Activated T-helper 2 cell treated with anti-CD3 and anti-CD28 coated beads, Interferon-gamma antibody, Interleukin-2, Interleukin-4, amounts not matched to agents 10 μg/mL and 5 μg/mL and 100 μg/mL, durations not matched to agents 14 hours and 24 hours and 36 hours (primary cell): ENCODE measurements around the gene PHF23. TPM values are rescaled to one million over a fixed set of nuclear protein-coding genes. Genes with fewer than 3 reads are reported as not detected.

Experiments used
- DNase-seq: peaks from one replicate; pipeline ENCODE4 v3.0.0; 2021; ENCODE audit warnings: low spot score
- H3K27ac Mint-ChIP-seq: one replicate; pipeline ENCODE4 v1.8.0; 2021; ENCODE audit warnings: mixed read lengths
- H3K27me3 Mint-ChIP-seq: one replicate; pipeline ENCODE4 v1.8.0; 2021; ENCODE audit warnings: low read depth, mixed read lengths
- H3K36me3 Mint-ChIP-seq: one replicate; pipeline ENCODE4 v1.8.0; 2021; ENCODE audit warnings: low read depth, mixed read lengths
- H3K4me1 Mint-ChIP-seq: one replicate; pipeline ENCODE4 v1.8.0; 2021; ENCODE audit warnings: low read depth, mixed read lengths
- H3K4me3 Mint-ChIP-seq: one replicate; pipeline ENCODE4 v1.8.0; 2021; ENCODE audit warnings: low read depth, mild to moderate bottlenecking, moderate library complexity, mixed read lengths
- H3K9me3 Mint-ChIP-seq: one replicate; pipeline ENCODE4 v1.8.0; 2021; ENCODE audit warnings: mixed read lengths
- intact Hi-C: fragments of 100-400 bp; cut with micrococcal nuclease; formaldehyde crosslinking; loops from one replicate; pipeline ENCODE4 v1.15.1; 2023
- total RNA-seq: library from RNA; stranded (reverse); gene quantifications from 2 replicates; pipeline ENCODE4 v1.2.3, GENCODE V29; 2022

The PHF23 gene
- total RNA-seq, 1 donor from 2014 or later, result 43.4 TPM

DNA sequence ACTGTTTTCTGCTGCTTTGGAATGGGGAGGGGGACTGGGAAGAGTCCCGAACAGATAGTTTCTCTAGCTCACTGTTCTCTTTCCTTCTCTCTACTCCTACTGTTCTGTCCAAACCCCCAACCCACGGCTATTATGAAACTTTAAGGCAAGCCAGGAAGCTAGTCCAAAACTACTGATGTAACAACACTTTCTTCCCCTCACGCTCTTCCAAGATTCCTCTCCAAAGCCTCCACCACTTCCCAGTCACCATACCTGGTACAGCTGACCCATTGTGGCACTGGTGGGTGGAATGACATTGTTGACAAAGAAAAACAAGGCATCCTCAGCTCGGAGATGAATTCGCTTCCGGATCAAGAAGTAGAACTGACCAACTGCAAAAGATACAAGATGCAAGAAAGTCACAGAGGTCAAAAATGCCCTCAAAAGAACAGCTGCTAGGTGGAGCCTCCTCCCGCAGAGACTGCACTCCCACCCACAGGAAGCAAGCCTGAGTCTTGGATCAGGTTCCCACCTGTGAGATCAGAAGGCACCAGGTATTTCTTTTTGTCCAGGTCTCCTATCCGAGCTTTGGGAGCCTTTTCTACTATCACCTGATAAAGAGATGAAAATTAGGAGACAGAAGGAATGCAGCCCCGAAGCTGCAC lies 2.0 kb upstream of the PHF23 start:
- intact Hi-C loops, result no loop called here
- peak overlapping the region; percentile 98 for H3K4me3 Mint-ChIP-seq
- peaks cover 62% of the 10 kb centered on the region for H3K36me3 Mint-ChIP-seq
- H3K4me1 Mint-ChIP-seq, result peaks cover 34% of the 10 kb centered on the region
- no peak for DNase-seq
- peak overlapping the region; percentile 95 for H3K27ac Mint-ChIP-seq
- no peaks in the 10 kb centered on the region for H3K9me3 Mint-ChIP-seq
- H3K27me3 Mint-ChIP-seq, result no peaks in the 10 kb centered on the region

- Mint-ChIP-seq H3K36me3 (peaks cover 64% of the 10 kb centered on the region), H3K27me3 (no peaks in the 10 kb centered on the region), H3K9me3 (no peaks in the 10 kb centered on the region), H3K27ac (peak overlapping the region; percentile 5), H3K4me1 (peaks cover 42% of the 10 kb centered on the region), H3K4me3 (peak overlapping the region; percentile 98)
- no peak for DNase-seq
- intact Hi-C loops, result no loop called here
These were observed 1.1 kb upstream of the PHF23 start for GRCh38 chr17:7240375-7240774.

GRCh38 chr17:7238420-7239090 lies 702 bp downstream of the PHF23 start:
- Mint-ChIP-seq H3K27me3 (no peaks in the 10 kb centered on the region), H3K36me3 (peaks cover 63% of the 10 kb centered on the region), H3K4me3 (peak overlapping the region; percentile 98), H3K9me3 (no peaks in the 10 kb centered on the region), H3K4me1 (peaks cover 52% of the 10 kb centered on the region), H3K27ac (peak overlapping the region; percentile 92)
- no peak for DNase-seq
- intact Hi-C loops, result loop anchor here (1.0 to 2.0 kb wide), 3 partner anchors 24 to 334 kb away; partner anchors contain the start of gene SLC2A4

DNA sequence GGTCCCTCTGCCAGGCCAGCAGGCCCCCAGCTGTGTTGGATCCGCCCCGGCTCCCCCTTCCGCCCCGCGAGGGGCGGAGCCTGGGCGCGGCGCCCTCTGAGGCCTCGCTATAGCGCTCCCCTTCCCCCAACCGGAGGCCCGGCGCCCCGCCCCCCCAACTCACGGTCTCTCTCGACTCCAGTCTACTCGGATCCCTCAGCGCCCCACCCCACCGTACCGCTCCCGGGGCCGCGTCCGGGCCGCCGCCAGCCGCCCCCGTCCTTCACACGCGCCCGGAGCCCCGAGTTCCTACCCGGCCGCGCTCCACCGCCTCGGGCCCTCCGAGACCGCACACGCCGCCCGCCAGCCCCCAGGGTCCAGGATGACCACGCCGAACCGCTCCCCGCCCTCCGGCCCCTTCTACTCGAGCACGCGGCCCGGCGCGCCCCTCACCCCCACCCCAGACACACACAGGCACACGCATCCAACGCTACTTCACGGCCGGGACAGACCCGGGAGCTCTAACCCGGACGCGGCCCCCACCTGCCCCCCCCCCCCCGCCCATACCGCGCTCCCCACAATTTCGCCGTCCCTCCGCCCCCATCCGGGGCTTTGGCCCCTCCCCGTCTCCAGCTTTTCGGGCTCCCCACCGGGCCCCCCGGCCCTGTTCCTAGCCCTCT lies 1.4 kb downstream of the PHF23 start:
- Mint-ChIP-seq H3K9me3 (no peaks in the 10 kb centered on the region), H3K27ac (peak overlapping the region; percentile 92)
- intact Hi-C loops, result loop anchor here (1.0 to 2.0 kb wide), 2 partner anchors 43 to 335 kb away; partner anchors contain the start of gene SLC2A4

GRCh38 chr17:7237266-7237760 lies 1.9 kb downstream of the PHF23 start:
- intact Hi-C loops, result no loop called here
- Mint-ChIP-seq H3K9me3 (no peaks in the 10 kb centered on the region), H3K36me3 (peaks cover 58% of the 10 kb centered on the region), H3K27me3 (no peaks in the 10 kb centered on the region), H3K4me1 (peaks cover 54% of the 10 kb centered on the region), H3K27ac (peak overlapping the region; percentile 86), H3K4me3 (peak overlapping the region; percentile 98)
- no peak for DNase-seq

More for the DNA sequence above, 1.4 kb downstream of the PHF23 start:
- no peaks in the 10 kb centered on the region for H3K27me3 Mint-ChIP-seq
- H3K36me3 Mint-ChIP-seq, result peaks cover 60% of the 10 kb centered on the region
- peak overlapping the region; percentile 98 for H3K4me3 Mint-ChIP-seq
- H3K4me1 Mint-ChIP-seq, result peaks cover 52% of the 10 kb centered on the region
- peak; percentile 77 for DNase-seq

DNA sequence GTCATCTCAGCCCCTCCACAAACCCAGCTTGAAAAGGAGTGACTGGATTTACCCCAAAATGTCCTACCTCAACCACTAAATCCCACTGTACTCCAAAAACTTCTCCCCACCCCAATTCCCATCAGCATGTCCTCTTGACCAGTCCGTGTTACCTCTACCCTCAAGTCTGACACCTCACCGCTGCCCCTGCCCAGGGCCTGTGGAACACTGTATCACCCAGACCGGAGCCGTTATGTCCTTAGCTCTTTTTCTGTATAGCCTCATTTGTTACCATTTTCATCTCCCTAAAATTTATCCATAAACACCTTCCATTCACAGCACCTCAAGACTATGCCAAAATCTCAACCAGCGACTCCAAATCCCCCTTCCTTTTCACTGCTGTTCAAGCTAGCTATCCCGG lies 2.4 kb downstream of the PHF23 start:
- intact Hi-C loops, result no loop called here
- H3K9me3 Mint-ChIP-seq, result no peaks in the 10 kb centered on the region
- H3K4me1 Mint-ChIP-seq, result peaks cover 55% of the 10 kb centered on the region
- no peaks in the 10 kb centered on the region for H3K27me3 Mint-ChIP-seq
- H3K4me3 Mint-ChIP-seq, result peak overlapping the region; percentile 98
- peak overlapping the region; percentile 86 for H3K27ac Mint-ChIP-seq
- DNase-seq, result no peak
- H3K36me3 Mint-ChIP-seq, result peaks cover 58% of the 10 kb centered on the region

DNA sequence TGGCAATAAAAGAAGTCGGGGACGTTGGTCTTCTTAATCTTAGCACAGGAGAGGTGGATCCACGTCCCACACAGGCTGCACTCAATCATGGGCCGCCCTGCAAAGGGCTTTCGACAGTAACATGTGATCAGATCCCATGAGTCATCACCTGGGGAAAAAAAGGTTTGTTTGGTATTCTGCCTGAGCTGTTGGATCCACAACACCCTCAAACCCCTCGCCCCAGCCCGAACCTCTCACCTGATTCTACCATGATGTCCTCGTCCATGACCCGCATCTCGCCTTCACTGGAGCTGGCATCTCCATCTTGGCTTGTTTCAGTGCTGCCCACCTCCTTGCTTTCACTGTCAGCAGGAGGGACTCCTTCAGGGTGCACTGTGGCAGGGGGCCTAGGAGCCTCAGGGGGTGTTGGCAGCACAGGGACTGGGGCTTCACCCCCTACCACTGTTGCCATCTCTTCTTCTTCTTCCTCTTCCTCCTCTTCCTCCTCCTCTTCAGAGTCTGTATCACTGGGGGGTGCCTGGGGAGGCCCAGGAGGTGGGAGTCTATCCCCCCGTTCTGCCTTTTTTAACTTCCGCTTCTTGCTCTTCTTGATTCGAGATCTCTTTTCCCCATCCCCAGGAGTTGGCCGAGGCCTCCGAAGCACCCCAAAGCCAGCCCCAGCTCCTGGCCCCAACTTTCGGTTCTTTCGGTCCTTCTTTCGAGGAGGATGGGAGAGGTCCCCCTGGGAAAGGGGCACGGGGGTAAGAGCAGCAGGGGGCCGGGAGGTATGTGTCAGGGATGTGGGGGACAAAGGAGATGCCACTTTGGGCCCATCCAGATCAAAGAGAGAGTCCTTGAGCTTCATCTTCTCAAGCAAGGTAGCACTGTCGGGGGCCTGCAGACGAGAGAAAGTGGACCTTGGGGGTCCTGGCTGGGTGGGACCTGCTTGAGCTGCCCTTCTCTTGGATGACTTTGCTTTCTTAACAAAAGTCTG lies 3.3 kb downstream of the PHF23 start:
- Mint-ChIP-seq H3K4me1 (peaks cover 46% of the 10 kb centered on the region), H3K27me3 (no peaks in the 10 kb centered on the region), H3K4me3 (peak overlapping the region; percentile 98), H3K27ac (no peak overlapping the region), H3K9me3 (no peaks in the 10 kb centered on the region), H3K36me3 (peaks cover 51% of the 10 kb centered on the region)
- intact Hi-C loops, result no loop called here
- no peak for DNase-seq

GRCh38 chr17:7234083-7234951 lies 4.9 kb downstream of the PHF23 start, which contains the start of gene DVL2:
Gene DVL2, minus strand, starts transcription at chr17:7234517. Its CDS starts 255 bp downstream, at chr17:7234262.
- Mint-ChIP-seq H3K4me1 (peaks cover 38% of the 10 kb centered on the region), H3K27me3 (no peaks in the 10 kb centered on the region), H3K27ac (peak within 1 kb of the TSS; percentile 87), H3K9me3 (no peaks in the 10 kb centered on the region), H3K36me3 (peaks cover 54% of the 10 kb centered on the region), H3K4me3 (peak within 1 kb of the TSS; percentile 98)
- peak; percentile 93 for DNase-seq
- intact Hi-C loops, result loop anchor here (1.0 kb wide), 1 partner anchor 13 kb away; no protein-coding TSS in a partner anchor

DNA sequence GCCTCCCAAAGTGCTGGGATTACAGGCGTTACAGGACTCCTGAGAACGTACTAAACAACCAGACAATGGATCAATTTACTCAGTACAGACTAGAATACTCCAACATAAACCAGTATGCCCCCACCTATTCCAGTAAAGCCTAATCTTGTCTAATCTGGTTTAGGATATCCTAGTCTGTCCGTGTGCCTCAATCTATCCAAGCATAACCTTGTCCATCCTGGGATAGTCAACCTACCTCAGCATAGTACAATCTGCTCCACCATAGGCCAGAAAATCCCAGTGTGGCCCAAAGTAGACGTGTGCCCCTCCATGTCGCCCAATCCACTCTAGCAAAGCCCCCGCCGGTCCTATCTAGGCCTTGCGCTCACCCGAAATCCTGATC lies 5.6 kb downstream of the PHF23 start:
- Mint-ChIP-seq H3K36me3 (peaks cover 58% of the 10 kb centered on the region), H3K4me1 (peaks cover 38% of the 10 kb centered on the region), H3K27ac (peak overlapping the region; percentile 87), H3K9me3 (no peaks in the 10 kb centered on the region), H3K4me3 (peak overlapping the region; percentile 98), H3K27me3 (no peaks in the 10 kb centered on the region)
- no peak for DNase-seq
- intact Hi-C loops, result loop anchor here (1.0 kb wide), 1 partner anchor 12 kb away; no protein-coding TSS in a partner anchor

DNA sequence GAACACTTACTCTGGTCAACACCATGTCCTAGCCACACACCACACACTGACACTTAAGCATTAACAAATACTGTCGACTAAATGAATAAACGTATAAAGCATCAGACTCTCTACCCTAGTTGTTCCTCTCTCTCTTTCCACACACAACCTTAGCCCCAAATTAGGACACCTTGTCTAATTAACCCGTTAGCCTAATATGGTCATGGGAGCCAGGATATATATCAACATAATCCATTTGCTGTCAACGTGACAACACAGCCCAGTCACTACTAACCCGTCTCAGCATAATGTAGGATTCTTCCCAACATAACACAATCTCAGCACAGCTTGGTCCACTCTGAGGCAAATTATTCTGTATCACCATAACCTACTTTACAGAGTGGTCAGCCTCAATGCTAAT lies 7.1 kb downstream of the PHF23 start:
- DNase-seq, result no peak
- Mint-ChIP-seq H3K27me3 (no peaks in the 10 kb centered on the region), H3K27ac (peak overlapping the region; percentile 17), H3K4me1 (peaks cover 40% of the 10 kb centered on the region), H3K4me3 (peak overlapping the region; percentile 27), H3K9me3 (no peaks in the 10 kb centered on the region), H3K36me3 (peaks cover 63% of the 10 kb centered on the region)
- intact Hi-C loops, result no loop called here

DNA sequence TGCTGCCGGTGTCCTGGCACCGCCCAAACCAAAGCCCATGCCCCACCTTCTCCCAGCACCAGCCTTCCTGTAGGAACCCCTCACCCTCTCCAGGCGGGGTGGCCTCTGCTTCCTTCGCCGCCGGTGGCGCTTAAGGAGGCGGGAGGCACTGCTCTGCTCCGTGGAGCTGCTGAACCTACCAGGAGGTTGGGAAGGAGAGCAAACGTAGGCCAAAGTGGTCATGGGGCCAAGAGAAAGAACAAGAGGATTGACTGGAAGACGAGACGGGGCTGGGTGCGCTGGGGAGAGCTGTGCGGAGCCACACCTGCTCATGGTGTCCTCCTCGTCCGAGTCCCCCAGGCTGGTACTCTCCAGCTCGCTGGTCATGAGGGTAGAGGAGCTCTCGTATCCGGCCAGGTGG lies 9.8 kb downstream of the PHF23 start:
- H3K27me3 Mint-ChIP-seq, result no peaks in the 10 kb centered on the region
- DNase-seq, result no peak
- H3K9me3 Mint-ChIP-seq, result no peaks in the 10 kb centered on the region
- intact Hi-C loops, result no loop called here
- H3K4me3 Mint-ChIP-seq, result no peak overlapping the region
- peaks cover 57% of the 10 kb centered on the region for H3K36me3 Mint-ChIP-seq
- H3K27ac Mint-ChIP-seq, result no peak overlapping the region
- H3K4me1 Mint-ChIP-seq, result peaks cover 20% of the 10 kb centered on the region
